ENCODE measurements around the gene TRMT10B.
A peak's percentile ranks its signal among the peaks of the same experiment; 100 is the strongest.
"Not testable (repeated sequence)": the region's sequence is repeated elsewhere in the genome, so short reads cannot be mapped to it uniquely, and the experiment has no call there.

TRMT10B gene

GRCh38 chr9:37801287-37801850 lies 47.8 kb downstream of the TRMT10B start:
- DNase-seq = no peak

GRCh38 chr9:37801959-37802711 lies 48.5 kb downstream of the TRMT10B start:
- DNase-seq = no peak

GRCh38 chr9:37806271-37806670 lies 52.7 kb downstream of the TRMT10B start:
- DNase-seq = peak; percentile 93

- DNase-seq = not testable (repeated sequence)
Observed at GRCh38 chr9:37809676-37810075, 56.1 kb downstream of the TRMT10B start.

- no peak for DNase-seq
Observed at GRCh38 chr9:37811906-37812476, 58.4 kb downstream of the TRMT10B start.

- no peak for DNase-seq
Observed at GRCh38 chr9:37812773-37813379, 59.3 kb downstream of the TRMT10B start.

GRCh38 chr9:37818849-37819248 lies 65.2 kb downstream of the TRMT10B start:
- no peak for DNase-seq

- DNase-seq = no peak
Observed at GRCh38 chr9:37820142-37820541, 66.5 kb downstream of the TRMT10B start.

GRCh38 chr9:37825174-37825573 lies 71.6 kb downstream of the TRMT10B start:
- not testable (repeated sequence) for DNase-seq

GRCh38 chr9:37827483-37828165 lies 74.0 kb downstream of the TRMT10B start:
- no peak for DNase-seq

All from NCI-H1694 treated with DMSO at 0.1 percent for 48 hours (cell line).